ENCODE measurements around the gene ADAMTS2. TPM values are rescaled to one million over a fixed set of nuclear protein-coding genes. Genes with fewer than 3 reads are reported as not detected.

ADAMTS2 gene
- total RNA-seq, 1 experiment from 2014 or later, result 3.9 TPM

DNA sequence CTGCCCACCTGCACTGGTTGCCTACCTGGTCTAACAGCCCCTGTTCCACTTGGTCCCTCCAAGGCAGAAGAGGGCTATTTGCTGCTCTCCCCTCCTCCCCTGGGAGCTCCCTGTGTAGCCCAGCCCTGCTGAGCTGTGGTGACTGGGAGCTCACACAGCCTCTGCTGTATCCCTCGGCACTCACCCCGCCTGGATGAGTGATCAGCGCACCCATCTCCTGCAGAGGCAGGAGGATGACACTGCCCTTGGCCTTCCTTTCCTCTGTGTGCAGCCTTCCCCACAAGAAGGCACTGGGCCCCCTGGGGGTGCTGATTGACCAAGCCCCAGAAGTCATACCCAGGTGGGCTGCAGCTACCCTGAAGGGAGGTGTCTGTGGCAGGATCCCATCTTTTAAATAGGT lies 134.2 kb downstream of the ADAMTS2 start:
- TF ChIP-seq EZH2phosphoT487 (IDR thresholded peaks at IDR 0.05; ENCODE audit: borderline replicate concordance) (no peak), SRF (IDR thresholded peaks at IDR 0.05; ENCODE audit: low read depth) (no peak)
- POLR2A ChIA-PET, result no interaction called here
- H3K4me1 ChIP-seq (ENCODE audit: control insufficient read depth in 1 of 2, insufficient read depth in 2 of 2, low read length in 2 of 2), result peaks cover 0 to 6% of the 10 kb centered on the region in 2 experiments; a peak in 1 of 4 replicates
- H3K27me3 ChIP-seq (ENCODE audit: insufficient read depth, low read length), result no peaks in the 10 kb centered on the region
- no peak for DNase-seq (ENCODE audit: low read depth, low spot score)
- no peak overlapping the region for H3K27ac ChIP-seq (ENCODE audit: low read depth, low read length)
- no peak overlapping the region for H2AFZ ChIP-seq (ENCODE audit: low read depth, low read length, poor library complexity, severe bottlenecking)
- CTCF ChIA-PET, result no interaction called here
- H3K79me2 ChIP-seq (ENCODE audit: insufficient read depth, low read length), result no peaks in the 10 kb centered on the region
- no peaks in the 10 kb centered on the region for H3K36me3 ChIP-seq (ENCODE audit: control insufficient read depth in 1 of 2, insufficient read depth in 2 of 2, low read length in 2 of 2)
- no peak overlapping the region for H3K4me2 ChIP-seq (ENCODE audit: low read length)
- H3K4me3 ChIP-seq (replicated peaks in 1 of 2; ENCODE audit: low read depth in 1 of 2, low read length in 2 of 2), result no peak overlapping the region
- no peaks in the 10 kb centered on the region for H3K9me3 ChIP-seq (ENCODE audit: control insufficient read depth in 1 of 2, insufficient read depth in 1 of 2, low read depth in 1 of 2, low read length in 2 of 2)
- intact Hi-C loops (cut with micrococcal nuclease), result no loop called here
- H3K9ac ChIP-seq (ENCODE audit: low read length), result no peak overlapping the region
- RAD21 ChIA-PET (ENCODE audit: low non-redundant PET in 1 of 2, low total read pairs in 2 of 2, uncharacterized antibody in 2 of 2, unreplicated experiment in 2 of 2), result no interaction called here
- no peaks in the 10 kb centered on the region for H4K20me1 ChIP-seq (ENCODE audit: insufficient read depth)
- ATAC-seq, result no peak
- no TSS peak for BruUV-seq (replicated peaks)
- no peaks in the 10 kb centered on the region for H3K9me2 ChIP-seq (ENCODE audit: insufficient read depth)

DNA sequence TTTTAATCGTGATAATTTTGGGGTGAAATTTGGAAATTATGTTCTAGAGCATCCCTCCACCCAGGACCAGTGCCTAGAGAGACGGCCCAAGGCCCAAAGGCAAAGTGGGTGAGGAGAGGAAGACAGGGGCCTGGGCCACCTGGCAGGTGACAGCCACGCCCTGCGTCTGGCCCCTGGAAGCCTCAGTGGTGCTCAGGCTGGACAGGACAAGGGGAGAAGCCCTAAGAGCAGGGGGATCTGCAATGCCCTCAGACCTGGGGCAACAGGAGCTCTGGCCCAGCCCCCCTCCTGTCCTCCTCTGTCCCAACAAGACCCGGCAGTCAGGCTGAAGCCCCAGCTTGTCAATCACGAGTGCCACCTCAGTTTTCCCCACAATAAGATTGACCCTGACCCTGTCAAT lies 134.8 kb downstream of the ADAMTS2 start:
- Histone ChIP-seq H3K9me3 (ENCODE audit: control insufficient read depth in 1 of 2, insufficient read depth in 1 of 2, low read depth in 1 of 2, low read length in 2 of 2) (no peaks in the 10 kb centered on the region), H4K20me1 (ENCODE audit: insufficient read depth) (no peaks in the 10 kb centered on the region), H3K9me2 (ENCODE audit: insufficient read depth) (no peaks in the 10 kb centered on the region), H3K79me2 (ENCODE audit: insufficient read depth, low read length) (no peaks in the 10 kb centered on the region), H3K9ac (ENCODE audit: low read length) (no peak overlapping the region), H3K36me3 (ENCODE audit: control insufficient read depth in 1 of 2, insufficient read depth in 2 of 2, low read length in 2 of 2) (no peaks in the 10 kb centered on the region), H3K27ac (ENCODE audit: low read depth, low read length) (no peak overlapping the region), H2AFZ (ENCODE audit: low read depth, low read length, poor library complexity, severe bottlenecking) (no peak overlapping the region), H3K27me3 (ENCODE audit: insufficient read depth, low read length) (no peaks in the 10 kb centered on the region), H3K4me1 (ENCODE audit: control insufficient read depth in 1 of 2, insufficient read depth in 2 of 2, low read length in 2 of 2) (peaks cover 0 to 6% of the 10 kb centered on the region in 2 experiments; a peak in 1 of 4 replicates), H3K4me3 (replicated peaks in 1 of 2; ENCODE audit: low read depth in 1 of 2, low read length in 2 of 2) (no peak overlapping the region), H3K4me2 (ENCODE audit: low read length) (no peak overlapping the region)
- CTCF ChIA-PET, result no interaction called here
- ATAC-seq (no peak), DNase-seq (ENCODE audit: low read depth, low spot score) (no peak)
- BruUV-seq (replicated peaks), result no TSS peak
- POLR2A ChIA-PET, result no interaction called here
- RAD21 ChIA-PET (ENCODE audit: low non-redundant PET in 1 of 2, low total read pairs in 2 of 2, uncharacterized antibody in 2 of 2, unreplicated experiment in 2 of 2), result no interaction called here
- intact Hi-C loops (cut with micrococcal nuclease), result no loop called here
- TF ChIP-seq ELF1 (IDR thresholded peaks at IDR 0.05; ENCODE audit: borderline replicate concordance, low read depth), result no peak
- TF ChIP-seq SRF (IDR thresholded peaks at IDR 0.05; ENCODE audit: low read depth), result no peak
- TF ChIP-seq FOSL1 (IDR thresholded peaks at IDR 0.05; ENCODE audit: low read depth), result no peak
- no peak for TF ChIP-seq RAD21 (IDR thresholded peaks at IDR 0.05; ENCODE audit: low read depth)
- no peak for TF ChIP-seq POLR2AphosphoS5 (IDR thresholded peaks at IDR 0.05; ENCODE audit: low read depth, low read length)
- no peak for TF ChIP-seq ZFX (IDR thresholded peaks at IDR 0.05)
- TF ChIP-seq POLR2A (IDR thresholded peaks at IDR 0.05; ENCODE audit: borderline replicate concordance, extremely low read depth, insufficient read depth, insufficient read length), result no peak
- TF ChIP-seq, protein P1, sequence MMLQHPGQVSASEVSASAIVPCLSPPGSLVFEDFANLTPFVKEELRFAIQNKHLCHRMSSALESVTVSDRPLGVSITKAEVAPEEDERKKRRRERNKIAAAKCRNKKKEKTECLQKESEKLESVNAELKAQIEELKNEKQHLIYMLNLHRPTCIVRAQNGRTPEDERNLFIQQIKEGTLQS (IDR thresholded peaks at IDR 0.05), result no peak
- no peak for TF ChIP-seq EZH2phosphoT487 (IDR thresholded peaks at IDR 0.05; ENCODE audit: borderline replicate concordance)
- TF ChIP-seq TCF7L2 (IDR thresholded peaks at IDR 0.05; ENCODE audit: borderline replicate concordance, extremely low read depth, insufficient read depth, insufficient read length), result no peak
- no peak for TF ChIP-seq EGR1 (IDR thresholded peaks at IDR 0.05; ENCODE audit: low read depth)
- no peak for TF ChIP-seq EZH2 (IDR thresholded peaks at IDR 0.05)
- TF ChIP-seq CEBPB (IDR thresholded peaks at IDR 0.05; ENCODE audit: low read depth), result no peak
- TF ChIP-seq, protein P2, sequence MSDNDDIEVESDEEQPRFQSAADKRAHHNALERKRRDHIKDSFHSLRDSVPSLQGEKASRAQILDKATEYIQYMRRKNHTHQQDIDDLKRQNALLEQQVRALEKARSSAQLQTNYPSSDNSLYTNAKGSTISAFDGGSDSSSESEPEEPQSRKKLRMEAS (IDR thresholded peaks at IDR 0.05), result no peak

Measured in HCT116 (cell line).